Smooth muscle cell (in vitro differentiated cells): ENCODE measurements around the gene TXNDC11. TPM values are rescaled to one million over a fixed set of nuclear protein-coding genes. Genes with fewer than 3 reads are reported as not detected.

Source experiments
- DNase-seq: peaks from one replicate; lab custom pipeline; 2025; ENCODE audit not compliant: unreplicated experiment; lab: John Stamatoyannopoulos, UW
- H2AFZ ChIP-seq: fragments of 200-600 bp; sonication (generic); 2 replicates; pipeline ENCODE4 v1.6.0; 2016; ENCODE audit warnings: antibody characterized with exemption, low read depth, mild to moderate bottlenecking
- H3F3A ChIP-seq: fragments of 200-600 bp; sonication (generic); 2 replicates; pipeline ENCODE4 v1.6.0; 2017; ENCODE audit warnings: antibody characterized with exemption, low read depth
- H3K27ac ChIP-seq: fragments of 200-600 bp; sonication (generic); 2 replicates; pipeline ENCODE4 v1.5.1; 2016; ENCODE audit warnings: low read depth, mild to moderate bottlenecking
- H3K27me3 ChIP-seq: fragments of 200-600 bp; sonication (generic); 2 replicates; pipeline ENCODE4 v1.6.1; 2016; ENCODE audit warnings: low read depth, mild to moderate bottlenecking
- H3K36me3 ChIP-seq: fragments of 200-600 bp; sonication (generic); 2 replicates; pipeline ENCODE4 v1.5.1; 2016; ENCODE audit warnings: low read depth
- H3K4me1 ChIP-seq: fragments of 200-600 bp; sonication (generic); 2 replicates; pipeline ENCODE4 v1.5.1; 2016; ENCODE audit warnings: low read depth
- H3K4me2 ChIP-seq: fragments of 200-600 bp; sonication (generic); 2 replicates; pipeline ENCODE4 v1.6.0; 2016; ENCODE audit warnings: mild to moderate bottlenecking
- H3K4me3 ChIP-seq: fragments of 200-600 bp; sonication (generic); 2 replicates; pipeline ENCODE4 v1.5.1; 2016; ENCODE audit warnings: mild to moderate bottlenecking
- H3K79me2 ChIP-seq: fragments of 200-600 bp; sonication (generic); 2 replicates; pipeline ENCODE4 v1.6.0; 2016; ENCODE audit warnings: low read depth, mild to moderate bottlenecking
- H3K9ac ChIP-seq: fragments of 200-600 bp; sonication (generic); 2 replicates; pipeline ENCODE4 v1.6.0; 2016; ENCODE audit warnings: low read depth
- H3K9me3 ChIP-seq: fragments of 200-600 bp; sonication (generic); replicated peaks from 2 replicates; pipeline ENCODE4 v1.5.1; 2016; ENCODE audit warnings: low read depth
- H4K20me1 ChIP-seq: fragments of 200-600 bp; sonication (generic); 2 replicates; pipeline ENCODE4 v1.6.0; 2016; ENCODE audit warnings: low read depth
- WGBS: methylation state at CpG from one replicate; pipeline ENCODE4 v1.1.7; 2016; ENCODE audit warnings: low lambda C conversion rate; 5-methylcytosine and 5-hydroxymethylcytosine counted together
- polyA plus RNA-seq: library from polyadenylated mRNA; unstranded; fragments of >200 nt; fragmentation: Nextera tagmentation; extraction: Ambion mirVana; gene quantifications from 2 replicates; pipeline ENCODE4 v1.2.1, GENCODE V29; 2016
- total RNA-seq: library from RNA; depleted of rRNA; stranded (reverse); fragments of >200 nt; gene quantifications from 2 replicates; pipeline ENCODE4 v1.2.3, GENCODE V29; 2014
- TF ChIP-seq, protein P1 (sequence below): fragments of 200-600 bp; sonication (generic); IDR thresholded peaks from 2 replicates; pipeline ENCODE4 v1.5.1; 2017; ENCODE audit warnings: borderline replicate concordance, mild to moderate bottlenecking, antibody characterized with exemption; ENCODE audit not compliant: insufficient read depth, poor library complexity, severe bottlenecking

Gene TXNDC11
- total and polyA plus RNA-seq, 2 experiments from 2014 or later = 27.3 to 30.8 TPM

DNA sequence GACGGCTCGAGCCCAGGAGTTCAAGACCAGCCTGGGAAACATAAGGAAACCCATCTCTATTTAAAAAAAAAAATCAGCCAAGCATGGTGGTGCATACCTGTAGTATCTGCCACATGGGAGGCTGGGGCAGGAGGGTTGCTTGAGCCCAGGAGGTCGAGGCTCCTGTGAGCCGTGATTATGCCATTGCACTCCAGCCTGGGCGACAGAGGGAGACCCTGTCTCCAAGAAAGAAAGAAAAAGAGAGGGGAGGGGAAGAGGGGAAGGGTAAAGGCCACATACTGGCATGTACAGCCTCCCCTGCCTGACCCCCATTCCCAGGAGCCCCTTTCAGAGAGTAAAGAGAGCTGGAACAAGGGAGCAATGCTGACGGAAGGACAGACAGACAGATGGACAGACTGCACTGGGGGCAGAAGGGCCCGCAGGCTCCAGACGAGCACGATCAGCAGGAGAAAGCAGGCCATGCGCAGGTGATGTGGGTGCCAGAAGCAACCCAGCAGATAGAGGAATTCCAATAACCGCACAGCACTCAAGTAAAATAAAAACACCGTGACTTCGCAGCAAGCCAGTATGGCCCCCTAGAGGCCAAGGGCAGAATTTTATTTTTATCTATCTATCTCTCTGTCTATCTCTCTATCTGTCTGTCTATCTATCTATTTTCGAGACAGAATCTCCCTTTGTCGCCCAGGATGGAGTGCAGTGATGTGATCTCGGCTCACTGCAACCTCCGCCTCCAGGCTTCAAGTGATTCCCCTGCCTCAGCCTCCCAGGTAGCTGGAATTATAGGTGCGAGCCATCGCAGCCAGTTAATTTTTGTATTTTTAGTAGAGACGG lies 101.5 kb downstream of the TXNDC11 start:
- H3K27me3 ChIP-seq = no peaks in the 10 kb centered on the region
- TF ChIP-seq, protein P1, sequence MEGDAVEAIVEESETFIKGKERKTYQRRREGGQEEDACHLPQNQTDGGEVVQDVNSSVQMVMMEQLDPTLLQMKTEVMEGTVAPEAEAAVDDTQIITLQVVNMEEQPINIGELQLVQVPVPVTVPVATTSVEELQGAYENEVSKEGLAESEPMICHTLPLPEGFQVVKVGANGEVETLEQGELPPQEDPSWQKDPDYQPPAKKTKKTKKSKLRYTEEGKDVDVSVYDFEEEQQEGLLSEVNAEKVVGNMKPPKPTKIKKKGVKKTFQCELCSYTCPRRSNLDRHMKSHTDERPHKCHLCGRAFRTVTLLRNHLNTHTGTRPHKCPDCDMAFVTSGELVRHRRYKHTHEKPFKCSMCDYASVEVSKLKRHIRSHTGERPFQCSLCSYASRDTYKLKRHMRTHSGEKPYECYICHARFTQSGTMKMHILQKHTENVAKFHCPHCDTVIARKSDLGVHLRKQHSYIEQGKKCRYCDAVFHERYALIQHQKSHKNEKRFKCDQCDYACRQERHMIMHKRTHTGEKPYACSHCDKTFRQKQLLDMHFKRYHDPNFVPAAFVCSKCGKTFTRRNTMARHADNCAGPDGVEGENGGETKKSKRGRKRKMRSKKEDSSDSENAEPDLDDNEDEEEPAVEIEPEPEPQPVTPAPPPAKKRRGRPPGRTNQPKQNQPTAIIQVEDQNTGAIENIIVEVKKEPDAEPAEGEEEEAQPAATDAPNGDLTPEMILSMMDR = peak; percentile 72
- 54% methylated on average over 20 of the region's 20 CpGs for WGBS
- no peaks in the 10 kb centered on the region for H3K9me3 ChIP-seq
- no peak overlapping the region for H3K4me2 ChIP-seq
- no peaks in the 10 kb centered on the region for H3K4me1 ChIP-seq
- H3K79me2 ChIP-seq = no peaks in the 10 kb centered on the region
- DNase-seq = no peak
- no peaks in the 10 kb centered on the region for H4K20me1 ChIP-seq
- H3K9ac ChIP-seq = peak overlapping the region; percentile 50
- peaks cover 11% of the 10 kb centered on the region for H3F3A ChIP-seq
- H3K36me3 ChIP-seq = no peaks in the 10 kb centered on the region
- H2AFZ ChIP-seq = no peak overlapping the region
- H3K4me3 ChIP-seq = no peak overlapping the region
- peak overlapping the region; percentile 87 for H3K27ac ChIP-seq

DNA sequence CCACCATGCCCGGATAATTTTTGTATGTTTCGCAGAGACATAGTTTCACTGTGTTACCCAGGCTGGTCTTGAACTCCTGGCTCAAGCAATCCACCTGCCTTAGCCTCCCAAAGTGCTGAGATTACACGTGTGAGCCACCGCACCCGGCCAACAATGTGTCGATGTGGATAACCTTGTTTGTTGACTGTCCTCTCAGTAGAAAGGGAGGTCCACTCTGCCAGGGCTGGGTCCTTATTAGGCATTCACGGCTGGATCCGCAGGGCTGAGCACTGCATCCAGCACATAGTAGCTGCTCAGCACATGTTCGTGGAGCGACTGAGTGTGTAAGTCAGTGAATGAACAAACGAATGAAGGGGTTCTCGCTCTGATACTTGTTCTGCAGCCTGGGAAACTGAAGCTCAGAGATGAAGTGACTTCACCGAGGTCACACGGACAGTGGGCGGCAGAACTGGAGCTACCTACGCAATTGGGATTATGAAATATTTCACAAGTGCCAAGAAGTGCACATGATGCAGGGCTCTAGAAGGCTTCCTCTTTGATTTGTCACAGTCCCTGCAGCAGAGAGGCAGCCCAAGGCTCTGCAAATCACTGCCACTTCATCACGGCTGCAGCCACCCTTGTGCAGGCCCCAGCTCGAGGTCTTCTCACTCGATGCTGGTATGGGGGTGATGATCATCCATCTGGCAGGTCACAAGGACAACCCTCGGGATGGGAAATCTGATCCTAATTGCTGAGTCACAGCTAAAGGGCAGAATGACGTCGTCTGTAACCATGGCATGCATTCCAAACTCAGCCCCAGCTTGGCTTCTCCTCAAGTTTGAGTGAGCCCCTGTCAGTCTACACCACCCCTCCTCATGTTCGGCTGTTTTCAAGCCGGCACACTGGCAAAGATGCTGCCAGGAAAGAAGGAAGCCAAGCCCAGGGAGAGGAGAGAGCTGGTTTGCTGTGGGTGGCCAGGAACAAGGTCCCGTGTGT lies 102.4 kb downstream of the TXNDC11 start:
- H3K36me3 ChIP-seq = no peaks in the 10 kb centered on the region
- peak overlapping the region; percentile 7 for H3K4me2 ChIP-seq
- no peaks in the 10 kb centered on the region for H4K20me1 ChIP-seq
- peak overlapping the region; percentile 87 for H3K27ac ChIP-seq
- no peaks in the 10 kb centered on the region for H3K79me2 ChIP-seq
- peaks cover 3% of the 10 kb centered on the region for H3K4me1 ChIP-seq
- H3K9ac ChIP-seq = peak overlapping the region; percentile 50
- no peaks in the 10 kb centered on the region for H3K9me3 ChIP-seq
- DNase-seq = peak; percentile 62
- H3K27me3 ChIP-seq = no peaks in the 10 kb centered on the region
- 47% methylated on average over 25 of the region's 25 CpGs for WGBS
- no peak overlapping the region for H3K4me3 ChIP-seq
- no peak overlapping the region for H2AFZ ChIP-seq
- TF ChIP-seq, protein P1 = no peak
- H3F3A ChIP-seq = peaks cover 11% of the 10 kb centered on the region

DNA sequence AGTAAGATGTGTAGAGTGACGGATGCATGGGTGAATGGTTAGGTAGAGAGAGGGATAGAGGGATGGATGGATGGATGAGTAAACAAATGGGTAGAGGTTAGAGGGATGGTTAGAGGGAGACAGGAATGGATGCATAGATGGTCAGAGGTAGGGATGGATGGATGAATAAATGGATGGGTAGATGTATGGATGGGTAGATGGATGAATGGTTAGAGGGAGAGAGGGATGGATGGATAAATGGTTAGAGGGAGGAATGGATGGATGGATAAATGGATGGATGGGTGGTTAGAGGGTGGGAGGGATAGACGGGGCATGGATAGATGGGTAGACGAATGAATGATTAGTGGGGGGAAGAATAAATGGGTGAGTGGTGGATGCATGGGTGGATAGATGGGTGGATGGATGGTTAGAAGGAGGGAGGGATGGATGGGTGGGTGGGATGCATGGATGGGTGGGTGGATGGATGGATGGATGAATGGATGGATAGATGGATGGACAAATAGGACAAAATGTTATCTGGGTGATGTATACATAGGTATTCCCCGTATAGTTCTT lies 103.6 kb downstream of the TXNDC11 start:
- H3F3A ChIP-seq = peaks cover 11% of the 10 kb centered on the region
- H3K4me1 ChIP-seq = peaks cover 3% of the 10 kb centered on the region
- H3K79me2 ChIP-seq = no peaks in the 10 kb centered on the region
- no peak for DNase-seq
- H3K9me3 ChIP-seq = no peaks in the 10 kb centered on the region
- H3K36me3 ChIP-seq = no peaks in the 10 kb centered on the region
- H3K4me3 ChIP-seq = no peak overlapping the region
- WGBS = 33% methylated on average over 3 of the region's 4 CpGs
- H3K9ac ChIP-seq = no peak overlapping the region
- no peak overlapping the region for H3K27ac ChIP-seq
- H3K27me3 ChIP-seq = no peaks in the 10 kb centered on the region
- TF ChIP-seq, protein P1 = no peak
- no peak overlapping the region for H3K4me2 ChIP-seq
- no peak overlapping the region for H2AFZ ChIP-seq
- no peaks in the 10 kb centered on the region for H4K20me1 ChIP-seq
